ENCODE data around the gene PWP1.
A peak's percentile ranks its signal among the peaks of the same experiment; 100 is the strongest.

DNA sequence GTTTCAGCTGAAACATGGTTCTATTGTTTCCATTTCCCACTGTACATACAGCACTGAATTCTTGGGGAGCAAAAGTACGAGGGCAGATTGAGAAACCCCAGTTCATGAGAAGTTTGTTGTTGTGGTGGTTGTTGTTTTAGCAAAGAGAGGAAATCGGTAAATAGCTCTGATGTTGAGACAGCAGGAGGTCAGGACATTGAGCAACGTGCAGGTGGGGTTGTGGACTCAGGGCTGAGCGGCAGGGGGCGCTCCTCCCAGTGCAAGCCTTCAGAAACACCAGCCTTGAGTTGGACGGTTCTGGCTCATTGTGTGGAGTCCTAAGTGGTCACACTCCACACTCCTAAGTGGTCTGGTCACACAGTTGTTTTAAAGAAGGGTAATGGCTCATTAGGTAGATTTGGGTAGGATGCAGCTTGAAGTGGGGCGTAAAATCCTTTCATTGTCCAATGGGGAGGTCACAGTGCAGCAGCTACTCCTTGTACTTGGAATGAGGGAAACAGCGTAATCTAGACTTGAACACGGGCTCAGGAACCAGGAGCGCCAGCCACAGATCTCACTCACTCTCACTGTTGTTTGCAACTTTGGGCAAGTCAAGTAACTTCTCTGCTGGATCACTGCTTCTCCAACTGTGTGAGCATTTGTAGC is 14.5 kb upstream of the PWP1 start:
- no peak for TF ChIP-seq EZH2 (IDR thresholded peaks at IDR 0.05; ENCODE audit: borderline replicate concordance, insufficient read depth, low read depth, low read length, poor library complexity, severe bottlenecking)
- TF ChIP-seq, protein P1, sequence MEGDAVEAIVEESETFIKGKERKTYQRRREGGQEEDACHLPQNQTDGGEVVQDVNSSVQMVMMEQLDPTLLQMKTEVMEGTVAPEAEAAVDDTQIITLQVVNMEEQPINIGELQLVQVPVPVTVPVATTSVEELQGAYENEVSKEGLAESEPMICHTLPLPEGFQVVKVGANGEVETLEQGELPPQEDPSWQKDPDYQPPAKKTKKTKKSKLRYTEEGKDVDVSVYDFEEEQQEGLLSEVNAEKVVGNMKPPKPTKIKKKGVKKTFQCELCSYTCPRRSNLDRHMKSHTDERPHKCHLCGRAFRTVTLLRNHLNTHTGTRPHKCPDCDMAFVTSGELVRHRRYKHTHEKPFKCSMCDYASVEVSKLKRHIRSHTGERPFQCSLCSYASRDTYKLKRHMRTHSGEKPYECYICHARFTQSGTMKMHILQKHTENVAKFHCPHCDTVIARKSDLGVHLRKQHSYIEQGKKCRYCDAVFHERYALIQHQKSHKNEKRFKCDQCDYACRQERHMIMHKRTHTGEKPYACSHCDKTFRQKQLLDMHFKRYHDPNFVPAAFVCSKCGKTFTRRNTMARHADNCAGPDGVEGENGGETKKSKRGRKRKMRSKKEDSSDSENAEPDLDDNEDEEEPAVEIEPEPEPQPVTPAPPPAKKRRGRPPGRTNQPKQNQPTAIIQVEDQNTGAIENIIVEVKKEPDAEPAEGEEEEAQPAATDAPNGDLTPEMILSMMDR (IDR thresholded peaks at IDR 0.05): peak; percentile 45
